Peyer's patch (tissue), 4 donors: ENCODE data around the gene NOSTRIN. TPM values are rescaled to one million over a fixed set of nuclear protein-coding genes. Genes with fewer than 3 reads are reported as not detected.
"Not testable (repeated sequence)": the region's sequence is repeated elsewhere in the genome, so short reads cannot be mapped to it uniquely, and the experiment has no call there.

ENCODE experiments used
- DNase-seq, 3 donors: peaks; one replicate each; pipeline ENCODE4 v3.0.0-alpha.2; 2017 to 2019
- H3K27ac ChIP-seq, 4 donors: fragments of 200-600 bp; sonication (generic); one replicate each; pipeline ENCODE4 v1.5.1; 2016 to 2019
- H3K27me3 ChIP-seq, 2 donors: fragments of 200-600 bp; sonication (generic); one replicate each; pipeline ENCODE4 v1.5.1; 2019
- H3K36me3 ChIP-seq, 3 donors: fragments of 200-600 bp; sonication (generic); one replicate each; pipeline ENCODE4 v1.5.1; 2016 to 2019
- H3K4me1 ChIP-seq, 4 donors: fragments of 200-600 bp; sonication (generic); one replicate each; pipeline ENCODE4 v1.5.1; 2016 to 2019
- H3K4me3 ChIP-seq, 4 donors: fragments of 200-600 bp; sonication (generic); 1 replicate in 3 of 4; 2 replicates in 1 of 4; pipeline ENCODE4 v1.5.1; 2016 to 2019; ENCODE audit warnings: mild to moderate bottlenecking in 1 of 4
- H3K9me3 ChIP-seq, 4 donors: fragments of 200-600 bp; sonication (generic); one replicate each; pipeline ENCODE4 v1.5.1; 2016 to 2019; ENCODE audit warnings: mild to moderate bottlenecking in 1 of 4
- CTCF ChIP-seq, 6 experiments: fragments of 450-650 bp in 4 of 6; fragments of 200-600 bp in 2 of 6; sonication (generic) in 1 of 6; IDR thresholded peaks; one replicate each; pipeline ENCODE4 v1.5.1; 2017 to 2019; ENCODE audit warnings: antibody characterized with exemption in 6 of 6, mild to moderate bottlenecking in 3 of 6, moderate library complexity in 1 of 6
- POLR2A ChIP-seq, 2 donors: fragments of 450-650 bp; IDR thresholded peaks; one replicate each; pipeline ENCODE4 v1.5.1; 2017; ENCODE audit warnings: antibody characterized with exemption in 2 of 2, mild to moderate bottlenecking in 2 of 2, moderate library complexity in 2 of 2
- total RNA-seq, 4 donors: library from RNA; depleted of rRNA; stranded (reverse); fragments of >200 nt; gene quantifications; one replicate each; pipeline ENCODE4 v1.1.0, GENCODE V29; 2016

Gene NOSTRIN
- total RNA-seq, 4 donors from 2014 or later: 67.4 to 152 (median 87.7) TPM

- Histone ChIP-seq H3K27ac (peak overlapping the region in 2 of 4 donors; percentile 32 to 59), H3K4me3 (no peak overlapping the region), H3K36me3 (no peaks in the 10 kb centered on the region), H3K9me3 (no peaks in the 10 kb centered on the region), H3K27me3 (no peaks in the 10 kb centered on the region), H3K4me1 (peaks cover 0 to 2% (median 0%) of the 10 kb centered on the region in 4 donors)
- DNase-seq: peak in 1 of 3 donors; percentile 72
- no peak for TF ChIP-seq CTCF (IDR thresholded peaks at IDR 0.05)
- no peak for TF ChIP-seq POLR2A (IDR thresholded peaks at IDR 0.05)
These were observed 72.1 kb downstream of the NOSTRIN start for GRCh38 chr2:168874368-168875054.

GRCh38 chr2:168882163-168882562, 79.7 kb downstream of the NOSTRIN start:
- not testable (repeated sequence) for H3K9me3 ChIP-seq, H3K4me1 ChIP-seq, H3K27me3 ChIP-seq, H3K36me3 ChIP-seq, H3K27ac ChIP-seq, H3K4me3 ChIP-seq, DNase-seq

GRCh38 chr2:168884975-168885374, 82.5 kb downstream of the NOSTRIN start:
- Histone ChIP-seq H3K4me3 (no peak overlapping the region), H3K36me3 (no peaks in the 10 kb centered on the region), H3K4me1 (peaks cover 0 to 7% (median 0%) of the 10 kb centered on the region in 4 donors), H3K27me3 (no peaks in the 10 kb centered on the region), H3K9me3 (no peaks in the 10 kb centered on the region), H3K27ac (no peak overlapping the region)
- no peak for DNase-seq
- TF ChIP-seq CTCF (IDR thresholded peaks at IDR 0.05) (no peak), POLR2A (IDR thresholded peaks at IDR 0.05) (no peak)

- H3K9me3 ChIP-seq: no peaks in the 10 kb centered on the region
- H3K4me1 ChIP-seq: peaks cover 0 to 8% (median 0%) of the 10 kb centered on the region in 4 donors
- H3K36me3 ChIP-seq: no peaks in the 10 kb centered on the region
- DNase-seq: no peak
- no peaks in the 10 kb centered on the region for H3K27me3 ChIP-seq
- H3K27ac ChIP-seq: no peak overlapping the region
- peak overlapping the region; percentile 41 to 69 (median 56) for H3K4me3 ChIP-seq
- TF ChIP-seq CTCF (IDR thresholded peaks at IDR 0.05) (no peak), POLR2A (IDR thresholded peaks at IDR 0.05) (no peak)
These were observed 87.2 kb downstream of the NOSTRIN start for GRCh38 chr2:168889635-168890005.

- DNase-seq: peak; percentile 79 to 93 (median 88)
- TF ChIP-seq CTCF (IDR thresholded peaks at IDR 0.05) (peak in 3 of 6 experiments; percentile 11 to 34 (median 21)), POLR2A (IDR thresholded peaks at IDR 0.05) (no peak)
- H3K27me3 ChIP-seq: no peaks in the 10 kb centered on the region
These were observed 87.8 kb downstream of the NOSTRIN start, which contains the start of gene SPC25 for GRCh38 chr2:168890006-168890782. TSS of gene SPC25 (minus strand) at chr2:168890430. CDS start at chr2:168889519, 911 bp downstream.

GRCh38 chr2:168892327-168892726, 89.9 kb downstream of the NOSTRIN start:
- Histone ChIP-seq H3K4me1 (peaks cover 0 to 8% (median 0%) of the 10 kb centered on the region in 4 donors), H3K9me3 (no peaks in the 10 kb centered on the region), H3K4me3 (no peak overlapping the region), H3K27ac (no peak overlapping the region), H3K27me3 (no peaks in the 10 kb centered on the region), H3K36me3 (no peaks in the 10 kb centered on the region)
- DNase-seq: no peak
- TF ChIP-seq POLR2A (IDR thresholded peaks at IDR 0.05): no peak
- TF ChIP-seq CTCF (IDR thresholded peaks at IDR 0.05): no peak

More at GRCh38 chr2:168890006-168890782, 87.8 kb downstream of the NOSTRIN start, which contains the start of gene SPC25:
- H3K4me1 ChIP-seq: peaks cover 0 to 8% (median 0%) of the 10 kb centered on the region in 4 donors
- no peaks in the 10 kb centered on the region for H3K9me3 ChIP-seq
- H3K27ac ChIP-seq: no peak within 1 kb of the TSS
- H3K4me3 ChIP-seq: peak within 1 kb of the TSS; percentile 41 to 69 (median 56)
- no peaks in the 10 kb centered on the region for H3K36me3 ChIP-seq
